SK-N-SH treated with all-trans-retinoic acid at 6 μM for 48 hours (cell line): Measurements from ENCODE around the gene LAPTM4A.

Source experiments
- ATAC-seq: fragments of 200-7000 bp; cut with Tn5 transposase; 3 replicates; pipeline ENCODE4 v1.9.1; 2020; ENCODE audit warnings: mild to moderate bottlenecking, moderate library complexity
- ARNTL ChIP-seq: fragments of 450-650 bp; formaldehyde crosslinking; IDR thresholded peaks from 2 replicates; pipeline ENCODE4 v1.5.0; 2020; ENCODE audit warnings: low read depth, mild to moderate bottlenecking, moderate library complexity, borderline replicate concordance
- BACH2 ChIP-seq: fragments of 250-450 bp; sonication (Bioruptor Pico); IDR thresholded peaks from 2 replicates; pipeline ENCODE4 v1.9.0; 2021; ENCODE audit warnings: mild to moderate bottlenecking, borderline replicate concordance
- CREB5 ChIP-seq: fragments of 250-450 bp; sonication (Bioruptor Pico); IDR thresholded peaks from 2 replicates; pipeline ENCODE4 v1.5.1; 2020; ENCODE audit warnings: low read depth, mild to moderate bottlenecking, moderate library complexity
- CSDC2 ChIP-seq: fragments of 250-450 bp; sonication (Bioruptor Pico); IDR thresholded peaks from 2 replicates; pipeline ENCODE4 v1.5.0; 2020; ENCODE audit warnings: mild to moderate bottlenecking, moderate library complexity
- ESRRG ChIP-seq: fragments of 250-450 bp; sonication (Bioruptor Pico); IDR thresholded peaks from 2 replicates; pipeline ENCODE4 v1.6.1; 2021; ENCODE audit warnings: mild to moderate bottlenecking
- ISL1 ChIP-seq: fragments of 250-450 bp; sonication (Bioruptor Pico); IDR thresholded peaks from 2 replicates; pipeline ENCODE4 v2.1.2; 2022; ENCODE audit warnings: mild to moderate bottlenecking, moderate library complexity
- OSR1 ChIP-seq: fragments of 250-450 bp; sonication (Bioruptor Pico); IDR thresholded peaks from 2 replicates; pipeline ENCODE4 v1.8.0; 2022; ENCODE audit warnings: moderate library complexity, mild to moderate bottlenecking, inconsistent platforms
- POU6F1 ChIP-seq: fragments of 250-450 bp; sonication (Bioruptor Pico); IDR thresholded peaks from 2 replicates; pipeline ENCODE4 v1.8.0; 2021; ENCODE audit warnings: low read depth, mild to moderate bottlenecking, moderate library complexity, borderline replicate concordance
- PPARA ChIP-seq: fragments of 250-450 bp; sonication (Bioruptor Pico); IDR thresholded peaks from 2 replicates; pipeline ENCODE4 v1.5.0; 2020; ENCODE audit warnings: mild to moderate bottlenecking, borderline replicate concordance
- RARB ChIP-seq: fragments of 250-450 bp; sonication (Bioruptor Pico); IDR thresholded peaks from 2 replicates; pipeline ENCODE4 v1.8.0; 2021; ENCODE audit warnings: mild to moderate bottlenecking, moderate library complexity
- SNAI2 ChIP-seq: fragments of 250-450 bp; sonication (Bioruptor Pico); IDR thresholded peaks from 2 replicates; pipeline ENCODE4 v1.5.0; 2020; ENCODE audit warnings: mild to moderate bottlenecking, moderate library complexity
- TCF4 ChIP-seq: fragments of 250-450 bp; sonication (Bioruptor Pico); IDR thresholded peaks from 2 replicates; pipeline ENCODE4 v1.8.0; 2021; ENCODE audit warnings: mild to moderate bottlenecking, moderate library complexity, borderline replicate concordance
- TOX ChIP-seq: fragments of 250-450 bp; sonication (Bioruptor Pico); IDR thresholded peaks from 2 replicates; pipeline ENCODE4 v1.8.0; 2021; ENCODE audit warnings: mild to moderate bottlenecking, moderate library complexity, borderline replicate concordance
- TSHZ2 ChIP-seq: fragments of 250-450 bp; sonication (Bioruptor Pico); IDR thresholded peaks from 2 replicates; pipeline ENCODE4 v1.5.0; 2020; ENCODE audit warnings: mild to moderate bottlenecking, moderate library complexity
- ZC3H10 ChIP-seq: fragments of 250-450 bp; sonication (Bioruptor Pico); IDR thresholded peaks from 2 replicates; pipeline ENCODE4 v1.5.1; 2021; ENCODE audit warnings: mild to moderate bottlenecking, moderate library complexity
- ZFP3 ChIP-seq: fragments of 250-450 bp; sonication (Bioruptor Pico); IDR thresholded peaks from 2 replicates; pipeline ENCODE4 v1.5.0; 2020; ENCODE audit warnings: mild to moderate bottlenecking, moderate library complexity
- ZFP30 ChIP-seq: fragments of 450-650 bp; formaldehyde crosslinking; IDR thresholded peaks from 2 replicates; pipeline ENCODE4 v1.5.0; 2022; ENCODE audit warnings: mild to moderate bottlenecking, moderate library complexity
- ZNF565 ChIP-seq: fragments of 450-650 bp; formaldehyde crosslinking; conservative IDR thresholded peaks from 2 replicates; pipeline ENCODE4 v1.5.0; 2020; ENCODE audit warnings: low read depth, mild to moderate bottlenecking, moderate library complexity
- ZNF8 ChIP-seq: fragments of 450-650 bp; formaldehyde crosslinking; IDR thresholded peaks from 2 replicates; pipeline ENCODE4 v1.5.0; 2020; ENCODE audit warnings: mild to moderate bottlenecking, moderate library complexity
- TF ChIP-seq, protein P1 (sequence below): fragments of 250-450 bp; sonication (Bioruptor Pico); IDR thresholded peaks from 2 replicates; pipeline ENCODE4 v1.8.0; 2020; ENCODE audit warnings: mild to moderate bottlenecking, moderate library complexity, borderline replicate concordance

The LAPTM4A gene

GRCh38 chr2:20064841-20065240, 13.4 kb upstream of the LAPTM4A start:
- TF ChIP-seq TSHZ2 (CRISPR knock-in tag) (no peak), TOX (CRISPR knock-in tag) (no peak), OSR1 (no peak), ZFP30 (CRISPR knock-in tag) (no peak), ARNTL (CRISPR knock-in tag) (no peak), POU6F1 (CRISPR knock-in tag) (no peak), ZFP3 (CRISPR knock-in tag) (no peak), SNAI2 (CRISPR knock-in tag) (no peak), ZNF565 (no peak), CSDC2 (CRISPR knock-in tag) (no peak)
- no peak for ATAC-seq

DNA sequence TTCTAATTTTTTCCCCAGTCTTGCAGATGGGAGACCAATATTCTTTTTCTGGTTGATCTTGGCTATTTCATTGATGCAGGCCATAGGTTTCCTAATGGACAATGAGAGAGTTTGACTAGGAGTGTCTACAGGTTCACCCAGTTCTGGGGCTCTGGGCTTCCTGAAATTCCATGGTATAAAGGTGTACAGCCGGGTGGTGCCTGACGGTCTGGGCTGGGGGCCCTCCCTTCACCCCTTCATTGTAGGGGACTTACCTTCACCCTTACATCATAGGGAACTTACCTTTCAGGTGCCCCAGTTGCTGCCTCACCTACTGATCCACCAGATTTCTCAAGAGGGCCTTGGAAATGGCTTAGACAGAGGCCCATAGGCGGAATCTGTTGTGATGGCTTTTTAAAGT, 13.0 kb upstream of the LAPTM4A start:
- no peak for ATAC-seq
- no peak for TF ChIP-seq ISL1 (CRISPR knock-in tag)
- no peak for TF ChIP-seq ESRRG (CRISPR knock-in tag)
- TF ChIP-seq ZNF8 (CRISPR knock-in tag): no peak
- TF ChIP-seq SNAI2 (CRISPR knock-in tag): no peak
- TF ChIP-seq ZFP3 (CRISPR knock-in tag): no peak
- no peak for TF ChIP-seq CREB5 (CRISPR knock-in tag)
- TF ChIP-seq, protein P1, sequence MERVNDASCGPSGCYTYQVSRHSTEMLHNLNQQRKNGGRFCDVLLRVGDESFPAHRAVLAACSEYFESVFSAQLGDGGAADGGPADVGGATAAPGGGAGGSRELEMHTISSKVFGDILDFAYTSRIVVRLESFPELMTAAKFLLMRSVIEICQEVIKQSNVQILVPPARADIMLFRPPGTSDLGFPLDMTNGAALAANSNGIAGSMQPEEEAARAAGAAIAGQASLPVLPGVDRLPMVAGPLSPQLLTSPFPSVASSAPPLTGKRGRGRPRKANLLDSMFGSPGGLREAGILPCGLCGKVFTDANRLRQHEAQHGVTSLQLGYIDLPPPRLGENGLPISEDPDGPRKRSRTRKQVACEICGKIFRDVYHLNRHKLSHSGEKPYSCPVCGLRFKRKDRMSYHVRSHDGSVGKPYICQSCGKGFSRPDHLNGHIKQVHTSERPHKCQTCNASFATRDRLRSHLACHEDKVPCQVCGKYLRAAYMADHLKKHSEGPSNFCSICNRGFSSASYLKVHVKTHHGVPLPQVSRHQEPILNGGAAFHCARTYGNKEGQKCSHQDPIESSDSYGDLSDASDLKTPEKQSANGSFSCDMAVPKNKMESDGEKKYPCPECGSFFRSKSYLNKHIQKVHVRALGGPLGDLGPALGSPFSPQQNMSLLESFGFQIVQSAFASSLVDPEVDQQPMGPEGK: no peak
- no peak for TF ChIP-seq TOX (CRISPR knock-in tag)
- TF ChIP-seq ZFP30 (CRISPR knock-in tag): no peak
- no peak for TF ChIP-seq RARB (CRISPR knock-in tag)
- no peak for TF ChIP-seq TCF4 (CRISPR knock-in tag)
- TF ChIP-seq BACH2: no peak
- TF ChIP-seq PPARA (CRISPR knock-in tag): no peak
- TF ChIP-seq ZC3H10: no peak
- no peak for TF ChIP-seq POU6F1 (CRISPR knock-in tag)
- TF ChIP-seq, all 23 proteins: peak for 0

- no peak for ATAC-seq
- TF ChIP-seq ZFP30 (CRISPR knock-in tag) (no peak), TSHZ2 (CRISPR knock-in tag) (no peak), RARB (CRISPR knock-in tag) (no peak)
Observed at GRCh38 chr2:20062615-20063545, 11.5 kb upstream of the LAPTM4A start.
